Skin epidermis (tissue), 12 donors: Measurements from ENCODE around the gene CADPS2.

Experiments used
- H3K27ac ChIP-seq, 21 experiments: fragments of 200-600 bp; sonication (generic) in 11 of 21; one replicate each; pipeline ENCODE4 v1.5.0; 2020; ENCODE audit warnings: mild to moderate bottlenecking in 3 of 21, inconsistent platforms in 2 of 21, moderate library complexity in 2 of 21
- H3K4me3 ChIP-seq, 7 experiments: fragments of 200-600 bp; sonication (generic) in 2 of 7; one replicate each; pipeline ENCODE4 v1.5.0; 2020; ENCODE audit warnings: inconsistent platforms in 2 of 7, mild to moderate bottlenecking in 2 of 7, moderate library complexity in 1 of 7

CADPS2 gene

GRCh38 chr7:122726881-122727280 is 159.4 kb downstream of the CADPS2 start:
- Histone ChIP-seq H3K27ac (no peak overlapping the region), H3K4me3 (no peak overlapping the region)

DNA sequence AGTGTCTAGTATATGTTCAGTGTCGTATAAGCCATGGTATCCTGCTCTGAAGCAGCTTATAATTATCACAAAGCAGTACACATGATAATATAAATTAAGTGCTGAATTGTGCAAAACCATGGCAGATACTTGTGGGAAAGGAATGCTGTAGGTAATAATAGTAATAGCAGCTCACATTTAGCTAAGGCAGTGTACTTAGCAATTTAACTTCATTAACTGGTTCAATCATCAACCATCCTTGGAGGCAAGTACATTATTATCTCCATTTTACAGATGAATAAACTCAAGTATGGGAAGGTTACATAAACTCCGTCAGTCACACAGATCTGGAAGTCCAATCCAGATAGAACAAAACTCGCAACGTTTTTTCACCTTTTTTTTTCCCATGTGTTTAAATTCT is 161.9 kb downstream of the CADPS2 start:
- H3K4me3 ChIP-seq = no peak overlapping the region
- no peak overlapping the region for H3K27ac ChIP-seq

DNA sequence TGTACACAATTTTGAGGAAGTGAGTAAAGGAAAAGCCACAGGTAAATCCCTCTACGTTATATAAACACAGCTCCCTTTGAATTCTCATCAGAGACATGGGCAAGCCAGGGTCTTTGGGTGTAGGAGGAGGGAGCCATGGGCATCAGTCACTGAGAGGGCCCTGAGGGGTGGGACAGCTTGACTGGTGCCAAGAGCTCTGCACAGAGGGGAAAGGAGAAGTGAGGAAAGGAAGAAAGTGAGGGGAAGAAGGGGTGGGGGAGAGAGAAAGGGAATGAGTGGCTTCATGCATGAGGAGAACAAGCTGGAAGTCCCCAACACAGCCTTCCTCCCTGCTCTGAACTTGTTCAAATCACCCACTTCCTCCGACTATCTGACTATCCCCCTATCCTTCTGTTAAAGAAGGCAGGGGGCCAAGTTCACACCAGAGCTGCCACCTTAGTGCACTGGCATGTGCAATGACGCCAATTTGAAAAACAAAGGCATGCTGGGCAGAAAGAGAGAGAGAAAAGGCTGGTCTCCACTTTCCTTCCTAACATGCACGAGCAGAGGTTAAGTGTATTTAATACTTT is 167.2 kb downstream of the CADPS2 start:
- H3K4me3 ChIP-seq = no peak overlapping the region
- no peak overlapping the region for H3K27ac ChIP-seq

GRCh38 chr7:122717356-122718089 is 168.7 kb downstream of the CADPS2 start:
- H3K4me3 ChIP-seq = no peak overlapping the region
- H3K27ac ChIP-seq = no peak overlapping the region

DNA sequence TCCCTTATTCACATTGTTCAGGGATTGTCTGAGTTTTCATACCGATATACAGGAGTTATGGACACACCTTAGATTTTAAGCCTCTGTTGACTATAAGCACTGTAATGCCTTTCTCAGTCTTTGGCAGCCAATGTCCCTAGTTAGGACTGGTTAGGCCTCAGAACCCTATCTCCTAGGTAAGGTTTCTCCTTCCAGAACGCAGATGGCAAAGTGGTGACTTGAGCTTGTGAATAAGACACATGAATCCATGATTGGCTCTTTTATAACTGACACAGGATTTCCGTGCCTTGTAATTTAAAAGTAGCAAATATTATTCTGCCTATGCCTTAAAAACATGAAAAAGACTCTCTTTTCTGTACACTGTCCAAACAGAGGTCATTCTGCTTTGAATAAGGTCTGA is 171.1 kb downstream of the CADPS2 start:
- H3K27ac ChIP-seq = no peak overlapping the region

DNA sequence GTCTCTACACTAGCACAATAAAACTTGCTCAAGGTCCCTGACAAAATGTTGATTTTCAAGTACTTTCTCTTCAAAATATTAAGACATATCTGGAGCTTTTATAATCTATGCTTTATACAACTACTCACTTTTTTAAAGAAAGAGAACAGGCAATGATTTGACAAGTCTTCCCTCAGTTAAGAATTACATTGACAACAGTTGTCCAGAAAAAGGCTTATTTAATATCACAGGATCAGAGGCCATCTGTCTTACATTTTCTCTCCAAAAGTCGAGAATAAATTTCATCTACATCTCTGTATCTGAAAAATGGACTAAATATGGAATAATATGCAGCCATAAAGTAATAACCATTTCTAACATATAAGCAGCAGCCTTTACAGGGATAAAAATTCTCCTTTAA is 175.3 kb downstream of the CADPS2 start:
- H3K27ac ChIP-seq = no peak overlapping the region
- H3K4me3 ChIP-seq = no peak overlapping the region

More for the DNA sequence above, 171.1 kb downstream of the CADPS2 start:
- H3K4me3 ChIP-seq = no peak overlapping the region

- no peak overlapping the region for H3K4me3 ChIP-seq
Observed at GRCh38 chr7:122709930-122710646, 176.2 kb downstream of the CADPS2 start.

DNA sequence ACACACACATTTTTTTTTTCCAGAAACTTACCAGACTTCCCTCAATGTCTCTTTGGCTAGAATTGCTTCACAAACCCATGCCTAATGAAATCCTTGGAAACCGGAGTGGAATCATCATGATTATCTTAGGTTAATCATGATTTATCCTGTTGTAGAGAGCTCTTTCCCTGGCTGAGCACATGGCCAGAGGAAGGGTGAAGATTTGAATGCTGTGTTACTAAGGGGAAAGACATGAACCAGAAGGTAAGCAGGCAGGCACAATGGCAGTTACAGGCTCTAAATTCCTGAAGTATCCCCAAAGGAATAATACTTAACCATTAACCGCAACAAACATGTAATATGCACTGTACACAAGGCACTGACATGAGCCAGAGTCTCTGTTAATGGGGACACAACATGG is 179.4 kb downstream of the CADPS2 start:
- Histone ChIP-seq H3K4me3 (no peak overlapping the region), H3K27ac (no peak overlapping the region)

More at GRCh38 chr7:122709930-122710646, 176.2 kb downstream of the CADPS2 start:
- no peak overlapping the region for H3K27ac ChIP-seq

DNA sequence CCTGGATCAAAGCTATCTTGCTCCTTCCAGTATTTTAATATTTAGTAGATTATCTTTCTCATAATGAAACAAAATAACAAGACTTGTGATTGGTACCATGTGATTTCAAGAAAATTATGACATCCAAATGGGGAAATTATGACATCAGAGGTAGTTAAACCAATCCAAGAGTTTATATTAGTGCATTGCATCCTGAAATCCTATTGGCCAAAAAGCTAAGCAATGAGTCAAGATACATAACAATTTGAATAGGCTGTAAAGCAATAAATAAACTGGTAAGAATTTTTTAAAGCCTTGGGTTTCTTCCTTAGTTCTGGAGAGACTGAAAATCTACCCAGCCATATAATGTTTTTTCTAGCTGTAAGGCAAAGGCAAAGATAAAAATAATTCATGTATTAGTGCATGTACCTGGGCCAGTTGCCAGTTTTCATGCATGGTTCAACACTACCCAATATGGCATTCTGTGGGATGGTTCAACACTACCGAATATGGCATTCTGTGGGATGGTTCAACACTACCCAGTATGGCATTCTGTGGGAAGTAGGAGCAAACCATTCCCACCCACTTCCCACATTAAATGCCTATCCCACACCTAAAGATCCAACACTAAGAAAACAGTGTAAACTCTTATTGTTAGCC is 183.3 kb downstream of the CADPS2 start, which contains the start of gene RNF148:
TSS of gene RNF148 (minus strand) at position 51 of the 639 bp plus-strand sequence. CDS start 172 bp downstream, outside the sequence.
- no peak within 1 kb of the TSS for H3K27ac ChIP-seq

DNA sequence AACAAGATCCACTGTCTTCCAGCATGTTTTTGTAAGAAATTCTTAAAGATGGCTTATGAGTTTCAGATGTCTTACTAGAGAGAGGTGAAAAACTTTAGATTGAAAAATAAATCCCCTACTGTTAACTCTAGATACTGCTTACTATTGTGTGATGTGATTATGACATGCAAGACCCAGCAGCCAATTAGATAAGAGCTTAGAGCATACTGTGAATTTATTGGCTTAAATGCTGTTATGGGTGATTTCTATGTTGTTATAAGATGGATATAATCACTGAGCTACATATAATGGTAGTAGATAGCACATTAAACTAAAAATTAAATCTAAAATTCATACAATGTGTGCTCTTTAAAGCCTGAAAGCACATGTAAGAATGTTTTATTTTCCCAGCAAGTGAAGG is 187.2 kb downstream of the CADPS2 start, which contains the start of gene RNF133:
TSS of gene RNF133 (minus strand) at position 101 of the 400 bp plus-strand sequence. CDS start 199 bp downstream, outside the sequence.
- Histone ChIP-seq H3K27ac (no peak within 1 kb of the TSS), H3K4me3 (no peak within 1 kb of the TSS)

More for the DNA sequence above, 183.3 kb downstream of the CADPS2 start, which contains the start of gene RNF148:
- H3K4me3 ChIP-seq = no peak within 1 kb of the TSS

DNA sequence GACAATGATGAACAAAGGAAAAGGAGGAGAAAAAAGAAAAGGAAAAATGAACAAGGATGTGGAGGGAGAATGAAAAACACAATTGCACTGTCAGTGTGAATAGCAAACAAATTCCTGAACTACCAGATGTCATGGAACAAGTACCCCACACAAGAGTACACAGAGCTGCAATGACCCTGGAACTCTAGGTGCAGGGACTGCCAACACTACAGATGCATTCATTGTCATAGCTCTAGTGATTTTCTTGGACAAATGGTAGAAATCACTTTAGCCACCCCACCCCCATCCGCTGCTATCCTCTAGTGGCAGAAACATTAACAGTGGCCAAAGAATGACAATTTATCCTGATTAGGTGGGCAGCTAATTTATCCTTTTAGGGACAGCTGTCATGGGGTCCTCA is 190.4 kb downstream of the CADPS2 start:
- Histone ChIP-seq H3K27ac (no peak overlapping the region), H3K4me3 (no peak overlapping the region)

DNA sequence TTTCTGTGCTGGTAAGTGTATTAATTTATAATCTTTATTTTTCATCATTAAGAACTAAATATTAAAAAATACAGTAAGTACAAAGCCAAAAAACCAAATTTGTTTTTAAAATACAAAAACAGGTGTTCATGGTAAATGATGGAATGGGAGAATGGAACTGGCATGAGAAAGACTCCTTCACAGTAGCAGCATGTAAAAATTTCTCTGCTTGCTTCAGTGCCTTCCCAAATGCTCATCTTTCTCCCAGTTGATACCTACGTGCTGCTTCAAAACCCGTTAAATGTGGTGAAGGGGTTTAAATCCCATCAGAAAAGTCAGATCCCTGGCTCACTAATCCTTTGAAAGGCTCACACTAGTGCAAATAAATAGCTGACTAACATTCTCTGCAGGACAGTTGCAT is 191.6 kb downstream of the CADPS2 start:
- Histone ChIP-seq H3K4me3 (no peak overlapping the region), H3K27ac (no peak overlapping the region)

DNA sequence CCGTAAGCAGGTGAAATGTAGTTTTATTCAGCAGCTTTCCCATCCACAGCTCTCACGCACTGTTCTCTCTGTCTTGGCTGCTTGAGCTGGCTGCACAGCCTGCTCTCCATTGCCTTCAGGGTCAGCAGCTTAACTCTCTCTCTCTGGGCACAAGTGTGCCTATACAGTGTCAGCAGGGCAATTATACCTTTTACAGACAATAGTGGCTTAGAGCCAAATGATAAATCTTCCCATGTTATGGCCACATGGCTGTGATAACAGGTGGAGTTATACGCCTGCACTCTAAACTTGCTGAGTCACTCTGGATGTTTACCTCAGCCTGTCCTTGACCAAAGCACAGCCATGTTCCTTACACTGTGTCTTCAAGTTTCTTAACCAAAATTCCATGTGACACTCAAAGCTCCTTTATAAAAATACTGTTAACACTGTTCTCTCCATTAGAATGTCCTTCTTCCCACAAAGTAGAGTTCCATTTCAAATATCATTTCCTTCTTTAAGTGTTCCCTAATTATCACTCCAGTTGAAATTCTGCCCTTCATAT is 193.4 kb downstream of the CADPS2 start:
- no peak overlapping the region for H3K27ac ChIP-seq
- no peak overlapping the region for H3K4me3 ChIP-seq

GRCh38 chr7:122691569-122692235 is 194.6 kb downstream of the CADPS2 start:
- H3K27ac ChIP-seq = no peak overlapping the region
- no peak overlapping the region for H3K4me3 ChIP-seq

GRCh38 chr7:122689346-122690109 is 196.7 kb downstream of the CADPS2 start:
- Histone ChIP-seq H3K4me3 (no peak overlapping the region), H3K27ac (no peak overlapping the region)

GRCh38 chr7:122688400-122688998 is 197.8 kb downstream of the CADPS2 start:
- H3K27ac ChIP-seq = no peak overlapping the region

GRCh38 chr7:122686360-122686878 is 199.8 kb downstream of the CADPS2 start:
- Histone ChIP-seq H3K4me3 (no peak overlapping the region), H3K27ac (no peak overlapping the region)

More at GRCh38 chr7:122688400-122688998, 197.8 kb downstream of the CADPS2 start:
- no peak overlapping the region for H3K4me3 ChIP-seq

DNA sequence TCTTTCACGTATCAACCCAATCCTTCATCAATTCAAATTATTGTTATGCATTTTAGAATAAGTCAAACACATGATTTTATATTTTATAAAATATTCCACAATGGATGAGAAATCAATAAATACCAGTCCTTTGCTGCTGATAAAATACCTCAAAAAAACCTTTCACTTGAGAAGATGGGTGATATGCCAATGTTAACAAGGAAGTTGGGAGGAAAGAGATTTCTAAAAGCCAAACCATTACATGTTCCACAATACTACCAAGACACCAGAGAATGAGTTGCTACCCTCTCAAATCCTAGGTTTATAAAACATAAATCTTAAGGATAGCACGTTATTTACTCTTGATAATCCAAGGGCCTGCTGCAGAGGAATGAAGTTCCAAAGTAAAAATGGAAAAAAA is 201.8 kb downstream of the CADPS2 start:
- H3K27ac ChIP-seq = no peak overlapping the region

More for the DNA sequence above, 201.8 kb downstream of the CADPS2 start:
- H3K4me3 ChIP-seq = no peak overlapping the region
